Activated CD4-positive, CD25-positive, alpha-beta regulatory T cell treated with anti-CD3 and anti-CD28 coated beads, Interleukin-2, amount 50 U/mL, for 72 hours (primary cell): ENCODE results near the gene S100P.
"Not testable (repeated sequence)": the region's sequence is repeated elsewhere in the genome, so short reads cannot be mapped to it uniquely, and the experiment has no call there.

Experiments
- DNase-seq: peaks from one replicate; pipeline ENCODE4 v3.0.0; 2021

Gene S100P

GRCh38 chr4:6693231-6694176, at the start of gene S100P:
Gene S100P, plus strand, starts transcription at chr4:6693878. Its CDS starts 55 bp downstream, at chr4:6693933.
- DNase-seq, result no peak

- no peak for DNase-seq
Observed at GRCh38 chr4:6644792-6645530, 48.7 kb upstream of the S100P start.

DNA sequence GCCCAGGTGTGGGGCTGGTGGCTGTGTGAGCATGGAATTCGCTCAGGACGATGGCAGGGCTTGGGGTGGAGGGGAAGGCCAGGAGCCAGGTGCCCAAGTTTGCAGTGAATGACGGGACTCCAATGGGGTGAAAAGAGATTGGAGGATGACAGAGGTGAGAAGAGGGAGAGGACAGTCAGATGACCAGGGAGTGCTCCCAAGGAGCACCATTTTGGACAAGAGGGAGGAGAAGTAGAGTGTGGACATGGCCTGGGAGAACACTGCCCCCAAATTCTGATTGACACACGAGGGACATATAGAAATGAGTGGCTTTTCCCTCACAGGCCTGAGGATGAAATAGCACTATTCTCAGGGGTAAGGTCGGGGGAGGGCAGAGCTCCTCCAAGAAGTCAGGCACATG, 46.5 kb upstream of the S100P start:
- no peak for DNase-seq

DNA sequence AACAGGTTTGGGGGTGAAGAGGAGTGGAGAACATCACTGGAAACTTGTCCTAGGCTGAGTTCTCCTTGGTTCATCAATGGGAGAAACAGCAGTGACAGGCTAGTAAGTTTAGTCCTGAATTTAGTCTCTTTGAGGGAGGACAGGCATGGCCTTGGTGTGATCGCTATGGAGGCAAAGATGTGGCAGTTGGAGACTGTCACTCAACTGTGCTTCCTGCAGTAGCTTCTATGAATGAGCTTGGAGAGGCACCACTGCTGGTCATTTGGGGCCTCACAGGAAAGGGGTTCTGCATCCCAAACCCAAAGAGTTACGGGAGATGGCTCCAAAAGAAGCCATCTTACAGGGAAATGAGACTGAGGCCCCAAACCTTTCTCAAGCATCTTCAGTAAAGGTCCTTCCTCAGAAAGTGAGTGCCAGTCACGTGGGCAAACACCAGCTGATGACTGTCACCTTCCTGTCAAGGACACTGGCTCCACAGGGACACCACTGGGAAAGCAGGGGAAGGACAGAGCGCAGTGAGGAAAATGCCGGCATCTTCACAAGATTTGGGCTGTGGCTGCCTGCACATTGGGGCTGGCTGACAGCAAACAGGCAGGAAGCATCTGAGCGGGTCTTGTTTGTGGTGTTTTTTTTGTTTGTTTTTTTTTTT, 46.0 kb upstream of the S100P start:
- DNase-seq, result no peak

DNA sequence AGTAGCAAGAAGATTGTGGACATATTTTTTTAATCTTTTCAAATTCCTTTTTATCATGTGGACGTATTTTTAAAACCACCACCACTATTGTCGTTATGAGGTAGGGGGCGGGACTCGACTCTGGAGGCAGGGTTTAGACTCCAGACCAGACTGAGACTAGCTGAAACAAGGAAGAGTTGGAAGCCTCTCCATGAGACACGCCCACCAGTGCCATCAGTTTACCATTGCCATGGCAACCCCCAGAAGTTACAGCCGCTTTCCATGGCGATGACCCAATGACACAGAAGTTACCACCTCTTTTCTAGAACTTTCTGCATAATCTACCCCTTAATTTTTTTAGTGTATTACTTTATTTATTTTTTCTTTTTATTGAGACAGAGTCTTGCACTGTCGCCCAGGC, 44.5 kb upstream of the S100P start:
- DNase-seq, result no peak

DNA sequence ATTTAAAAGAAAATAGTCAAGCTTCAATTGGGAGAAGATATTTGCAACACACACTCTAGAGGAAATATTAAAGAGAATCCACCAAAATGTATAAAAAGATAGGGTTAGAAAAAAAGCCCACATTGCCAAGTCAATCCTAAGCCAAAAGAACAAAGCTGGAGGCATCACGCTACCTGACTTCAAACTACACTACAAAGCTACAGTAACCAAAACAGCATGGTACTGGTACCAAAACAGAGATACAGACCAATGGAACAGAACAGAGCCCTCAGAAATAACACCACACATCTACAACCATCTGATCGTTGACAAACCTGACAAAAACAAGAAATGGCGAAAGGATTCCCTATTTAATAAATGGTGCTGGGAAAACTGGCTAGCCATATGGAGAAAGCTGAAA, 39.5 kb upstream of the S100P start:
- DNase-seq, result not testable (repeated sequence)

- not testable (repeated sequence) for DNase-seq
Observed at GRCh38 chr4:6655291-6655690, 38.4 kb upstream of the S100P start.

GRCh38 chr4:6655924-6656323, 37.8 kb upstream of the S100P start:
- no peak for DNase-seq

- DNase-seq, result no peak
Observed at GRCh38 chr4:6657242-6658208, 36.2 kb upstream of the S100P start.

DNA sequence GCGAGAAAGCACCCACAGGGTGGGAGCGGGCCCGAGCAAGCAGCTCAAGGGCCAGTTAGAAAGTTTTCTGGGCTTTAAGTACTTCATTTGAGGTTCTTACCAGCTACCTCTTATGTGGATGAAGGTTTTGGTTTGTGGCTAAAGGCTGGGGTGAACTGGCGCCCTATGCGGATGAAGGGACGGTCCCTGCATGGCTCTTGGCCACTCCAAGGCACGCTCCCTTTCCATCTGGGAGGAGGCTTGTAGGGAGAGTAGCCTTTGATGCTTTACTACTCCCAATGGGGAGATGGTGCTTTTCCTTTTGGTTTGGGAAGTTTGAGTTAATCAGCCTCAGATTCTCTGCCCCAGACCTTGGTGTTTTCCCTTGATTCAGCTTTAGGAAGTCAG, 35.5 kb upstream of the S100P start:
- no peak for DNase-seq

DNA sequence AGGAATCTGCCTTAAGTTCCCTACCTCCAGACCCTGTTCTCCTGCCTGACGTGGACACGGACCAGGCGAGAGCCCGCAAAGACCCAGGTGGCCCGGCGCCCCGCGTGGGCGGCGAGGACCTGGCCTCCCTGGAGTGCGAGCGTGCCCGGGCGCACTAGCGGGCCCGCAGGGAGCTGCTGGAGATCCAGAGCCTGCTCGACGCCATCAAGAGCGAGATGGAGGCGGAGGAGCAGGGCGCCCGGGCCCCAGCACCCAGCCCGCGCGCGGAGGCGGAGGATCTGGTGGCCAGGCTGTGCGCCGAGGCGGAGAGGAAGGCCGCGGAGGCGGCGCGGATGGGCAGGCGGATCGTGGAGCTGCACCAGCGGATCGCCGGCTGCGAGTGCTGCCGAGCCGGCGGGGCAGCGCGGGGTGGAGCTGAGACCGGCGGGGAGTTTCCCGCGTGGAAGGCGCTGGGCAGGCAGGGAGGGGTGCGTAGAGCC, 35.0 kb upstream of the S100P start:
- DNase-seq, result peak; percentile 61

GRCh38 chr4:6659897-6660296, 33.8 kb upstream of the S100P start:
- no peak for DNase-seq

DNA sequence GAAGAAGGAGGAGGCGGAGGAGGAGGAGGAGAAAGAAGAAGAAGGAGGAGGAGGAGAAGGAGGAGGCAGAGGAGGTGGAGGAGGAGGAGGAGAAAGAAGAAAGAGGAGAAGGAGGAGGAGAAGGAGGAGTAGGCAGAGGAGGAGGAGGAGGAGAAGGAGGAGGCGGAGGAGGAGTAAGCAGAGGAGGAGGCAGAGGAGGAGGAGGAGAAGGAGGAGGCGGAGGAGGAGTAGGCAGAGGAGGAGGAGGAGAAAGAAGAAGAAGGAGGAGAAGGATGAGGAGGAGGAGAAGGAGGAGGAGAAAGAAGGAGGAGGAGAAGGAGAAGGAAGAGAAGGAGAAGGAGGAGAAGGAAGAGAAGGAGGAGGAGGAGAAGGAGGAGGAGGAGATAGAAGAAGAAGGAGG, 33.2 kb upstream of the S100P start:
- DNase-seq, result no peak

DNA sequence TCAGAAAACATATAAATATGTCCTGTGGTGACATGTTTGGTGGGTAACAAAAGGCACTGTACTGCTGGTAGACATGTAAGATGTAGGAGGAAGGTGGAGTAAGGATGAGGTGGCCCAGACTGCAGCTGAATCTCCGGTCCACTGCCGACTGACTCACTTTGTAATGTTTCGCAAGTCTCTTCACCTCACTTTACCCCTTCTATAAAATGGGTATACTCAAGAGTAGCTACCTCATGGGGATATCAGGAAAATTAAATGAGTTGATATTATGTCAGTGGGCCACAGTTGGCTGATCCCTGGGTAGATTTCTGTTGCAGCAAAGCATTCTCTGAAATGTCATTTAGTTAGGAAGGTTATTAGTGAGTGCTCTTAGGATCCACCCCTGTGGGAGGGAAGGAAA, 31.1 kb upstream of the S100P start:
- no peak for DNase-seq

DNA sequence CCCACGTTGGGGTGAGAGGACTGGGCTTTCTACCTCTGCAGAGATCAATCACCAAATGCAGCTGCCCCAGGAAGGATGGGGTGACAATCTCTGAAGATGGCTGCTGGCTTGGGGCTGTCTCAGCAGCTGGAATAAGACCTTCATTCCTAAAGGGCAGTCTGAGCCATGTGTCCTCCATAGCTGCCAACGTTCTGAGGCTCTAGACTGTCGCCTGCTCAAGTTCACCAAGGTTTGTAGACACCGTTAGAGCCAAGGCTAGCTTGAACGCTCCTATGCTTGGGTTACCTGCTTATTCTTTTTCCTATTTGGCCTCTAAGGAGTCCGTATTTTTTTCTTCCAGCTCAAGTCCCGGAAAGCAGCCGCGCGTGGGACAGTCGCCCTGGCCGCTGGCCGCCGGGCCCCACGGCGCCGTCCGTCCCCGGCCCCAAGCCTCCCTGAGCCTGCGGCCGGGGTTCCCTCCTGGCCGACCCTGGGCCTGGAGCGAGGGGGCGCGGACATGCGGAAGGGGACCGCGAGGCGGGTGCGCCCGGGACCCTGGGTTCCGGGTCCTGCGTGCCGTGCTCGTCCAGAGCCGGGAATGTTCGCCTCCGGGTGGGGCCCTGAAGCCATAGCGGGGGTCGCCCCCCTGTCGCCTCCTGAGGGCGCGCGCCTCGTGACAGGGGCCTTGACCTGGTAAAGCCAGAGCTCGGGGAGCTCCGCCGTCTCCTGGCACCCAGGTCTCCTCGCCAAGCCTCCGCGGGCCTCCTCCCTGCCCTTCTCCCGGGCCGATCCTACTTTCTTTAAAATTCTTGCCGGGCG, 29.9 kb upstream of the S100P start:
- no peak for DNase-seq

GRCh38 chr4:6665320-6665654, 28.4 kb upstream of the S100P start:
- no peak for DNase-seq

GRCh38 chr4:6668391-6668790, 25.3 kb upstream of the S100P start:
- no peak for DNase-seq

GRCh38 chr4:6671648-6672047, 22.0 kb upstream of the S100P start:
- no peak for DNase-seq

GRCh38 chr4:6672131-6672530, 21.5 kb upstream of the S100P start:
- DNase-seq, result no peak

GRCh38 chr4:6672541-6673190, 21.0 kb upstream of the S100P start:
- not testable (repeated sequence) for DNase-seq

DNA sequence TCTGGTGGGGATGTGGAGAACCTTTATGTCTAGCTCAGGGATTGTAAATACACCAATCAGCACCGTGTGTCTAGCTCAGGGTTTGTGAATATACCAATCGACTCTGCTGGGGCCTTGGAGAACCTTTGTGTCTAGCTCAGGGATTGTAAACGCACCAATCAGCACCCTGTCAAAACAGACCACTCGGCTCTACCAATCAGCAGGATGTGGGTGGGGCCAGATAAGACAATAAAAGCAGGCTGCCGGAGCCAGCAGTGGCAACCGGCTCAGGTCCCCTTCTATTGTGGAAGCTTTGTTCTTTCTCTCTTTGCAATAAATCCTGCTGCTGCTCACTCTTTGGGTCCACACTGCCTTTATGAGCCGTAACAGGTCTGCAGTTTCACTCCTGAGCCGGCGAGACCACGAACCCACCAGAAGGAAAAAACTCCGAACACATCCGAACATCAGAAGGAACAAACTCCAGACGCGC, 20.5 kb upstream of the S100P start:
- DNase-seq, result peak; percentile 45
